GM19023 (cell line): ENCODE data around the gene PLK1.

Experiments
- ATAC-seq: cut with Tn5 transposase; IDR thresholded peaks from one replicate; pipeline ENCODE4 v1.9.1; 2021; ENCODE audit warnings: mild to moderate bottlenecking, moderate library complexity; ENCODE audit not compliant: unreplicated experiment

The PLK1 gene

GRCh38 chr16:23679274-23679985 is 741 bp downstream of the PLK1 start:
- ATAC-seq, result no peak

- no peak for ATAC-seq
Measured at GRCh38 chr16:23679986-23680336, 1.3 kb downstream of the PLK1 start.

DNA sequence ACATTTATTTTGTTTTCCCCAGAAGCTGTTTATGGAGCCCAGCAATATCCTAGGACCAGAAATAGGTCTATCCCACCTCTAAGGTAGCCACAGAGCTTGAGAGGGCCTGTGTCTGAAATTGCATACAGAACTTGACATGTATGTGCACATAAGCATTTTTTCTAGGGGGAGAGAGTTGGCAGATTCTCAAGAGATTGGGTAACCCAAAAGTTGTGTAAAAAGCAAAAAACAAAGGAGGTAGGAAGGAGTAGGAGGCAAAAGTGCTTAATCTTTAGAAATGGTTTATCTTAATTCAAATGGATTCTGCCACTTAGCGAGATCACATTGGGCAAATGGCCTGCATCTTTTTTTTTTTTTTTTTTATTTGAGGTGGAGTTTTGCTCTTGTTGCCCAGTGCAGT is 3.5 kb downstream of the PLK1 start:
- ATAC-seq, result no peak

- ATAC-seq, result no peak
Measured at GRCh38 chr16:23683487-23683886, 4.8 kb downstream of the PLK1 start.

GRCh38 chr16:23687034-23687808 is 8.5 kb downstream of the PLK1 start:
- no peak for ATAC-seq

DNA sequence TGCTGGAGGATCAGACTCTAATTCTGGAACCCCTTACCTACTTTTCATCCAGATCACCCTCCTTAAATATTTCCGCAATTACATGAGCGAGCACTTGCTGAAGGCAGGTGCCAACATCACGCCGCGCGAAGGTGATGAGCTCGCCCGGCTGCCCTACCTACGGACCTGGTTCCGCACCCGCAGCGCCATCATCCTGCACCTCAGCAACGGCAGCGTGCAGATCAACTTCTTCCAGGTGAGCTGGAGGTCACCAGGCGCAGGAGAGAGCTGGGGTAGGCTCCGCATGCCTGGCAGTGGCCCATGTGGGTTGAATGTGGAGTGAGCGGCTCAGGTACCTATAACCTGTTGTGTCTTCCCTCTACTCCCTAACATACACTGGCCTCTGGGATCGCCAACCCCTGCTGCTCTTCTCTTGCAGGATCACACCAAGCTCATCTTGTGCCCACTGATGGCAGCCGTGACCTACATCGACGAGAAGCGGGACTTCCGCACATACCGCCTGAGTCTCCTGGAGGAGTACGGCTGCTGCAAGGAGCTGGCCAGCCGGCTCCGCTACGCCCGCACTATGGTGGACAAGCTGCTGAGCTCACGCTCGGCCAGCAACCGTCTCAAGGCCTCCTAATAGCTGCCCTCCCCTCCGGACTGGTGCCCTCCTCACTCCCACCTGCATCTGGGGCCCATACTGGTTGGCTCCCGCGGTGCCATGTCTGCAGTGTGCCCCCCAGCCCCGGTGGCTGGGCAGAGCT is 10.9 kb downstream of the PLK1 start:
- no peak for ATAC-seq

DNA sequence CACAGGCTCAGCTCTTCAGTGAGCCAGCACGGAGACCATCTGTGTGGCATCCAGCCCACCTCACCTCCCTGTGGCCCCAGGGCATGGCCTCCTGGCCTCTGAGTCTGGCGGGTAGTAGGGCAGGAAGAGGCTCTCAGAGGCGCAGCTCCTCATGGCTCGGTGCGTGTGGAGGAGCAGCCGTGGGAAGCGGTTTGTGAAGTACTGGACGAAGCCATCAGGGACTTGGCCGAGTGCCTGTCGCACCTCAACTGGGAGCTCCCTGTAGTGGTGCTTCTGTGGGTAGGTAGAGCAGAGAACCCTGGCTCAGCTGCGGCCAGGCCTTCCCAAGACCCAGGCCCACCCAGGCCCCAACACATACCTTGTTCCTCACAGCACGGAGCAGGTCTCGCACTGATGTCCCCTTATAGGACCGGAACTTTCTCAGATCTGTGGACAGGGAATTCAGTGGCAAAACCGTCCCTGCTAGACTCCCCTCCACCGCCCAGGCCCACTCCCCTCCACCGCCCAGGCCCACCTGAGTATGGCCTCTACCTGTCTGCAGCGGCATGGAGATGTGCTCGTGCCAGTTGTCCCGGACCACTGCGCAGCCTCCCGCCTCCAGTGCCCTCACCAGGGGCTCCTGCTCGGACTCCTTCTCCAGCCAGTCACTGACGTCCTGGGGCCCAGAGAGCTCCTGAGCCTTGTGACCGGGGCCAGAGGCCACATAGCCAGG is 12.2 kb downstream of the PLK1 start:
- ATAC-seq, result no peak

- no peak for ATAC-seq
Measured at GRCh38 chr16:23691483-23692189, 12.9 kb downstream of the PLK1 start.

- ATAC-seq, result no peak
Measured at GRCh38 chr16:23692190-23692837, 13.6 kb downstream of the PLK1 start.

DNA sequence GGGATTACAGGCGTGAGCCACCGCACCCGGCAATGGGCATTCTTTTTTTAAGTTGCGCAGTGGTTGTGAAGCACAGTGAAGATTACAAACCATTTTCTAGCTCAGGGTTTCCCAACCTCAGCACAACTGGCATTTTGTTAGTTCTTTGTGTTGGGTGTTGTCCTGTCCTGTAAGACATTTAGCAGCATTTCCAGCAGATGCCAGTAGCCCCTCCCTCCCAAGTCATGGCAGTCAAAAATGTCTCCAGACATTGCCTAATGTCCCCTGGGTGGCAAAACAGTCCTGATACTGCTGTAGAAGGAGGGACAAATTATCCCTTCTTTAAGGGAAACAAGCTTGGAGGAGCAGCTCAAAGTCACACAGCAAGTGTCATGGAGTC is 15.6 kb downstream of the PLK1 start:
- ATAC-seq, result no peak

- ATAC-seq, result no peak
Measured at GRCh38 chr16:23694644-23695373, 16.1 kb downstream of the PLK1 start.

DNA sequence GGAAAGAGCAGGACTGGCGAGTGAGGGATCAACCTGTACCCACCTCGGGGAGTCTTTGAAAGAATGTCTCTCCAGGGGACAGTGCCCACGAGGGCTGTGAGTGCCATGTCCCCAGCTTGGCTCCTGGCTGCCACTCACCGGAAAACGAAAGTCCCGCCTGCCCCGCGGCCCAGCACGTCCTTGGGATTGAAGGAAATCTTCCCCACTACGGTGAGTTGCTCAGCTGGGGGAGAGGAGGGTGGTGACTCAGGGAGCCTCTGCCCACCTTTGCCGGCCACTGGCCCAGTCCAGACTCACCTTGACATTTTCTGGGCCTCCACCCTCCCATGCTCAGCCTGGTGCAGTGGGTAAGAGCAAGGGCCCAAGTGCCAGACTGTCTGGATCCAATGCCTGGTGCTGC is 17.1 kb downstream of the PLK1 start:
- no peak for ATAC-seq

GRCh38 chr16:23699100-23699499 is 20.4 kb downstream of the PLK1 start:
- no peak for ATAC-seq

DNA sequence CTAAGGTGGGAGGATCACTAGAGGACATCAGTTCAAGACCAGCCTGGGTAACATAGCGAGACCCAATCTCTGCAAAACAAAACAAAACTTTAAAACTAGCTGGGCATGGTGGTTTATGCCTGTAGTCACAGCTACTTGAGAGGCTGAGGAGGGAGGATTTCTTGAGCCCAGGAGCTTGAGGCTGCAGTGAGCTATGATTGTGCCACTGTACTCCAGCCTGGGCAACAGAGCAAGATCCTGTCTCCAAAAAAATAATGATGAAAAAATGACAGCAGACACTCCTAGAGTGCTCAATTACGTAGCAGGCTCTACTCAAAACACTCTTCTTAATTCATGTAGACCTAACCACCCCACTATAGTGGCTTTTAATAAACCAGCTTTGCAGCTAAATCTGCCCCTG is 21.4 kb downstream of the PLK1 start:
- ATAC-seq, result no peak

DNA sequence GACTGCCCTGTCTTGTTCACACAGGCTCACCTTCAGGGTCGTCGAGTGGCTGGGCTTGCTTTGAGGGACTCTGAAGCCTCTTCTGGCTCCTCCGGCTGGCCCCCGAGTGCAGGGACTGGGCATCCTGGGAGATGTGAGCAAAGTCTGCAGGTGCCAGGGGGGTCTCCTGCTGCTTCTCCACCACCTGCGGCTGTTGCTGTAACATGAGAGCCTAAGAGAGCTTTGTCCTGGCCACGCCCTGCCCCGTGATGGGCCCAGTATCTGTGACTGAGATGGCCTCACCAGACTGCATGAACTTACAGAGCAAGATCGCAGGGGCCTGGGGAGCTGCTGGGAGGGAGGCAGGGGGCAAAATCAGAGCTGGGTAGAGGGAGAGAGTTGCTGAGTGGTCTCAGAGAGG is 21.8 kb downstream of the PLK1 start:
- no peak for ATAC-seq

DNA sequence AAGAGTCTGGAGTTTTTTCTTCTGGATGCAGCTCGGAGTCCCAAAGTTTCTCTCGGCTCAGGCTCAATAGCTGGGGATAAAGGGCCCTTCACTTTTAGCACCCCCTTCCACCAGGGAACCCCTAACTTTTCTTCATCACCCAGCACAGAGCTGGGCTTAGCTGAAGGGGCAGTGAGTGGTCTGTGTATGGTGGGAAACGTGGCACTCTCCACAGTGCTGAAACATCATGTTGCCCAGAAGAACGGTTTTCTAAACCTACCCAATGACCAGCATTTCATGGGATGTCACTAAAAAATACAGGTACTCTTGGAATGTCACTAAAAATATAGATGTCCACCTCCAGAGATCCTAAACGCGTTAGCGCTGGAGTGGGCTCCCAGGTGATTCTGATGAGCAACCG is 22.4 kb downstream of the PLK1 start:
- no peak for ATAC-seq

DNA sequence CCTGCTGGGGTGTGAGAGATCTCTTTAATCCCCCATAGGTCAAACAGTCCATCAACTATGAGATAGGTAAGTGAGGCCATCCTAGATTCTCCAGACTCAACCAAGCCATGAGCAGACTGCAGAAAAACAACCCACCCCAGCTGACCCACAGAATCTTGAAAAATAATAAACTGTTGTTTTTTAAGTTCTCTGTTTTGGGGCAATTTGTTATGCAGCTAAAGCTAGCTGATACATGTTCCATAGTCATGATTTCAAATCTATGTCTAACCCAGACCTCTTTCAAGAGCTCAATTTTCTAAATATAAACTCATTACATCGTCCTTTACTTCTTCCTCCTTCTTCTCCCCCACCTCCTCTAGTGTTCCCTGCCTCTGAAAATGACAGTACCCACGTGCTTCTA is 24.3 kb downstream of the PLK1 start:
- no peak for ATAC-seq

DNA sequence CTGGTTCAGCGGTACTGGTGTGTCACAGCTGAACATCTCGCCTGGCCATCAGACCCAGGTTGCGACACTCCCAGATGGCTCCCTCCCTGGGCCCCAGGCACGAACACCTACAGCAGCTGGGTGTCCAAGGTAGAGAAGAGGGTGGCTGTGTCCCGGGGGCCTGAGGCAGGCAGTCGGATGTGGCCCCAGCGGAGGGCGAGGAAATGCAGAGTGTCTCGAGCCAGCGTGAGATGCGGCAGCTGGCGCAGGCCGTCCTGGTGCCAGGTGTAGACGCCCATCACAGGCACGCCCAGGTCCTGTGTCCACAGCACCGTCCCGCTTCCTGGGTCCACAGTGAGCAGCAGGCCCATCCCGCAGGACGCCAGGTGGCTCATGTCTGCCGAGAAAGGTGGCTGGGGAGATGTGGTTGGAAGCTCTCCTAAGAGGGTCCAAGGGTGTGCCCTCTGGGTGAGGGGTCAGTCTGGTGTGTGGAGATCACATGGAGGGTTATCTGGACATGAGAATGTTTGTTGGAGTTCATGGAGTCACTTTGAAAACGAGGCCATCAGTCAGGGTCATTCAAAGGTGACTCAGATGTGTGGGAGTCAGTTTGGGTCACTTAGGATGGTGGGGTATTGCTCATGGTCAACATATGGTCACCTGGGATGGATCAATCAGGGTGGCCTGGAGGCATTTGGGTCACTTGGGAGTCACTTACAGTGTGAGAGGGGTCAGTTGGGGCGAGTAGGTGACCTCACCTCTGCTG is 26.3 kb downstream of the PLK1 start:
- ATAC-seq, result no peak

GRCh38 chr16:23705517-23705902 is 26.8 kb downstream of the PLK1 start:
- no peak for ATAC-seq
